ENCODE data around the gene GSDME. TPM values are rescaled to one million over a fixed set of nuclear protein-coding genes. Genes with fewer than 3 reads are reported as not detected.

The GSDME gene
- total RNA-seq, 2 donors from 2014 or later, result 3.5 to 5.2 TPM

- Mint-ChIP-seq H3K27ac (no peak overlapping the region), H3K9me3 (no peaks in the 10 kb centered on the region), H3K4me3 (no peak overlapping the region), H3K36me3 (peaks cover 4% of the 10 kb centered on the region), H3K4me1 (ENCODE audit: low read depth in 2 of 2) (peaks cover 5 to 16% of the 10 kb centered on the region in 2 donors), H3K27me3 (peaks cover 15 to 28% of the 10 kb centered on the region in 2 donors)
- DNase-seq (ENCODE audit: low spot score), result no peak
- no peak for ATAC-seq
These were observed 27.8 kb downstream of the GSDME start for GRCh38 chr7:24729365-24730017.

GRCh38 chr7:24728503-24729364 is 28.5 kb downstream of the GSDME start:
- no peak for ATAC-seq
- Mint-ChIP-seq H3K4me1 (ENCODE audit: low read depth in 2 of 2) (peaks cover 5 to 16% of the 10 kb centered on the region in 2 donors), H3K27ac (no peak overlapping the region), H3K36me3 (no peaks in the 10 kb centered on the region), H3K27me3 (peaks cover 11 to 22% of the 10 kb centered on the region in 2 donors), H3K9me3 (no peaks in the 10 kb centered on the region), H3K4me3 (peak overlapping the region; percentile 7)
- no peak for DNase-seq (ENCODE audit: low spot score)

GRCh38 chr7:24728121-24728500 is 29.2 kb downstream of the GSDME start:
- DNase-seq (ENCODE audit: low spot score) (no peak), ATAC-seq (no peak)
- Mint-ChIP-seq H3K4me1 (ENCODE audit: low read depth in 2 of 2) (peaks cover 5 to 16% of the 10 kb centered on the region in 2 donors), H3K9me3 (no peaks in the 10 kb centered on the region), H3K4me3 (no peak overlapping the region), H3K36me3 (no peaks in the 10 kb centered on the region), H3K27me3 (peaks cover 11 to 22% of the 10 kb centered on the region in 2 donors), H3K27ac (no peak overlapping the region)

DNA sequence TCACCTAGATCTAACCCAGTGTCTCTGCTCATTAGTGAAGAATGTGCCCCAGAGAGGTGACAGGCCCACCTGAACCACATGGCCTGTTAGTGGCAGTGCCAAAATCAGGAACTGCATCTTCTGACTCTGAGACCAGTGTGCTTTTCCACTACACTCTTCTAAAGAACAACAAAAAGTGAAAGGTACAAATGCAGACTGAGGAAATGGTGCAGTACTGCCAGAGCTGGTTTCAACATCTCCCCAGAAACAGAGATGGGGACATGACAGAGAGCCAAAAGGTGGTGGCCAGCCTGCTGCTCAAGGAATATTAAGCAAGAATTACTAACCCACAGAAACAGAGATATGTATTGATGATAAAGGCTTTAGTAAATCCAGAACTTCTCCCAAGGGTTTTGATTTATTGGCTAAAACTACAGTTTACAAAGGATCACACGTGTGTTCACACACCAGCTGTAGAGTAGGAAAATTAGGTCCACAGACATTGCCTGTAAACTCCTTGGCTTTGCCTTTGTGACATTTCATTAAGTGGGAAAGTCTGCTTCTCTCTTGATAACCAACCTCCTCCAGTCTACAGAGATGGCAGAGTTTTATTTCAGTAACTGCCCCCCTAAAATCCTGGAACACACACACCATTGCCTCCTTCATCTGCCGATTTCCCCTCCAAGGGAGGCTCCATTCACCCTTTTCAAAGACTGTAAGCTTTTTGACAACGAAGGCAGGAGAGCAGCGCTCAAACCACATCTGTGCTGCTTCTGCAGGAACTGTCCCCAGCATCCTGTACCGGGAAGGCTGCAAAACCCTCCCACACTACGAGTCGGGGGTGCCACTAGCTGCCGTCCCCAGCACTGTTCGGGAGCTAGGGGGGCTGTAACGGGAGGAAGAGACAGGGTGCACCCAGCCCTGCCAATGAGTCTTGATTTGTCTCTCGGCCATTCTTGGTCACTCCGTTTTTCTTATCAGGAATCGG is 29.8 kb downstream of the GSDME start:
- Mint-ChIP-seq H3K27ac (no peak overlapping the region), H3K36me3 (no peaks in the 10 kb centered on the region), H3K27me3 (peaks cover 11 to 22% of the 10 kb centered on the region in 2 donors), H3K9me3 (no peaks in the 10 kb centered on the region), H3K4me1 (ENCODE audit: low read depth in 2 of 2) (peaks cover 5 to 16% of the 10 kb centered on the region in 2 donors), H3K4me3 (no peak overlapping the region)
- no peak for DNase-seq (ENCODE audit: low spot score)
- ATAC-seq, result peak in 1 of 2 donors; percentile 42

GRCh38 chr7:24725554-24726241 is 31.6 kb downstream of the GSDME start:
- no peak overlapping the region for H3K4me3 Mint-ChIP-seq
- no peaks in the 10 kb centered on the region for H3K9me3 Mint-ChIP-seq
- H3K27me3 Mint-ChIP-seq, result peaks cover 14 to 29% of the 10 kb centered on the region in 2 donors
- no peak for ATAC-seq
- DNase-seq (ENCODE audit: low spot score), result no peak
- peaks cover 5 to 16% of the 10 kb centered on the region in 2 donors for H3K4me1 Mint-ChIP-seq (ENCODE audit: low read depth in 2 of 2)
- no peaks in the 10 kb centered on the region for H3K36me3 Mint-ChIP-seq
- no peak overlapping the region for H3K27ac Mint-ChIP-seq

- no peak for DNase-seq (ENCODE audit: low spot score)
- Mint-ChIP-seq H3K4me1 (ENCODE audit: low read depth in 2 of 2) (peaks cover 5 to 16% of the 10 kb centered on the region in 2 donors), H3K4me3 (no peak overlapping the region), H3K36me3 (no peaks in the 10 kb centered on the region), H3K27ac (no peak overlapping the region), H3K27me3 (peaks cover 14 to 27% of the 10 kb centered on the region in 2 donors), H3K9me3 (no peaks in the 10 kb centered on the region)
- ATAC-seq, result no peak
These were observed 32.6 kb downstream of the GSDME start for GRCh38 chr7:24724451-24725190.

GRCh38 chr7:24723178-24723530 is 34.1 kb downstream of the GSDME start:
- no peak for ATAC-seq
- no peaks in the 10 kb centered on the region for H3K9me3 Mint-ChIP-seq
- no peak for DNase-seq (ENCODE audit: low spot score)
- H3K4me3 Mint-ChIP-seq, result no peak overlapping the region
- H3K27me3 Mint-ChIP-seq, result peaks cover 4 to 15% of the 10 kb centered on the region in 2 donors
- no peak overlapping the region for H3K27ac Mint-ChIP-seq
- H3K36me3 Mint-ChIP-seq, result no peaks in the 10 kb centered on the region
- peaks cover 0 to 9% of the 10 kb centered on the region in 2 donors for H3K4me1 Mint-ChIP-seq (ENCODE audit: low read depth in 2 of 2)

GRCh38 chr7:24722386-24723177 is 34.7 kb downstream of the GSDME start:
- Mint-ChIP-seq H3K36me3 (no peaks in the 10 kb centered on the region), H3K4me1 (ENCODE audit: low read depth in 2 of 2) (peaks cover 0 to 7% of the 10 kb centered on the region in 2 donors), H3K27me3 (peaks cover 4 to 15% of the 10 kb centered on the region in 2 donors), H3K9me3 (no peaks in the 10 kb centered on the region), H3K4me3 (no peak overlapping the region), H3K27ac (no peak overlapping the region)
- ATAC-seq (no peak), DNase-seq (ENCODE audit: low spot score) (no peak)

- Mint-ChIP-seq H3K4me3 (no peak overlapping the region), H3K27ac (no peak overlapping the region), H3K36me3 (no peaks in the 10 kb centered on the region), H3K27me3 (peaks cover 6 to 15% of the 10 kb centered on the region in 2 donors), H3K9me3 (no peaks in the 10 kb centered on the region), H3K4me1 (ENCODE audit: low read depth in 2 of 2) (no peaks in the 10 kb centered on the region)
- ATAC-seq, result no peak
- no peak for DNase-seq (ENCODE audit: low spot score)
These were observed 35.7 kb downstream of the GSDME start for GRCh38 chr7:24721481-24722001.

- Mint-ChIP-seq H3K4me3 (no peak overlapping the region), H3K27ac (no peak overlapping the region), H3K36me3 (no peaks in the 10 kb centered on the region), H3K4me1 (ENCODE audit: low read depth in 2 of 2) (peaks cover 0 to 7% of the 10 kb centered on the region in 2 donors), H3K27me3 (peaks cover 10 to 27% of the 10 kb centered on the region in 2 donors), H3K9me3 (no peaks in the 10 kb centered on the region)
- ATAC-seq, result no peak
- DNase-seq (ENCODE audit: low spot score), result no peak
These were observed 37.0 kb downstream of the GSDME start for GRCh38 chr7:24720283-24720682.

DNA sequence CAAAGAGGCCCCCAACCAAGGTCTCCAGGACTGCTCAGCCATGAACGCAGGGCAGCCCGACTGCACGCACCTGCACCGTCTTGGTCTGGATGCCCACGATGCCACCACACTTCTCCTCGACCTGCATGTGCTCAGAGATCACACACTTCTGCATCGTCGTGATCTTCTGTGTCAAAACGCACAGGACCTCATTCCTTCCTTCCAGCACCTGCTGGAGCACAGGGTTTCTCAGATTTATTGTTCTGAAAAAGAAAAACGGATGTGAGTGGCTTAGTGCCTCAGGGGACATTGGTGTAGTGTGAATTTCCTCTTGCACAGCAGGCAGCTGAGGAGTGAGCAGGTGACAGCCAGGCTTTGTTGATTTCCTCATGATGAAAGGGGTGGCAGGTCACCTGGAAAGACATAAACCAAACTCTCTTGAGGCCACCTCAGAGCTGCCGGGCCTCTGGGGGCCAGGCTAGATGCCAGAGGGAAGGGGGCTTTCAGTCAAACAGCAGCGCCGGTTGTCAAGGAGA is 38.2 kb downstream of the GSDME start:
- Mint-ChIP-seq H3K9me3 (no peaks in the 10 kb centered on the region), H3K36me3 (no peaks in the 10 kb centered on the region), H3K27ac (no peak overlapping the region), H3K27me3 (peaks cover 10 to 28% of the 10 kb centered on the region in 2 donors), H3K4me3 (no peak overlapping the region), H3K4me1 (ENCODE audit: low read depth in 2 of 2) (peaks cover 0 to 8% of the 10 kb centered on the region in 2 donors)
- ATAC-seq (no peak), DNase-seq (ENCODE audit: low spot score) (no peak)
